Dermis microvascular lymphatic vessel endothelial cell (primary cell): ENCODE measurements around the gene PLA2G6. TPM values are rescaled to one million over a fixed set of nuclear protein-coding genes. Genes with fewer than 3 reads are reported as not detected.
"Not testable (repeated sequence)": the region's sequence is repeated elsewhere in the genome, so short reads cannot be mapped to it uniquely, and the experiment has no call there.

ENCODE experiments used
- DNase-seq, 2 donors: peaks; one replicate each; pipeline versions ENCODE4 v3.0.0 to v3.0.0-alpha.2; 2010; ENCODE audit warnings: low read depth in 2 of 2
- total RNA-seq: library from RNA; depleted of rRNA; stranded (reverse); fragments of >200 nt; gene quantifications from 2 replicates; pipeline ENCODE4 v1.2.1, GENCODE V29; 2014

The PLA2G6 gene
- total RNA-seq, 1 donor from 2014 or later, result 1.5 TPM

- DNase-seq, result no peak
These were observed 48.3 kb downstream of the PLA2G6 start for GRCh38 chr22:38133331-38133730.

- DNase-seq, result no peak
These were observed 48.8 kb downstream of the PLA2G6 start for GRCh38 chr22:38132794-38133193.

- DNase-seq, result no peak
These were observed 49.5 kb downstream of the PLA2G6 start for GRCh38 chr22:38132136-38132535.

DNA sequence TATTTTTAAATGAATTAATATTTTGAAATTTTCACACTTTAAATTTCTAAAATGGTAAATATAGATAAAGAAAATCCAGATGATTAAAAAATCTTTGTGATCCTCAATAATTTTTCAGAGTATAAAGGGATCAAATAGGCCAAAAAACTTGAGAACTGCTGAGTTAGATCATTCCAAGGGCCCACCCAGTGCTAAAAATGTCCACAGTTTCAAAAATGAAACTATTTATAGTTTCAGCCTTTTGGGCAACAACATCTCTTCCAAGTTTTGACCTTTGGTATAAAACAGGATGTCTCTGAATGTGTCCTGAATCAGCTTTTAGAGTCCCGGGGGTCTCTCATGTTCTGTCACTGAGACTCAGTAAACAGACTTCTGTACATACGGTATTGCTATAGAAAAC, 50.2 kb downstream of the PLA2G6 start:
- DNase-seq, result no peak

DNA sequence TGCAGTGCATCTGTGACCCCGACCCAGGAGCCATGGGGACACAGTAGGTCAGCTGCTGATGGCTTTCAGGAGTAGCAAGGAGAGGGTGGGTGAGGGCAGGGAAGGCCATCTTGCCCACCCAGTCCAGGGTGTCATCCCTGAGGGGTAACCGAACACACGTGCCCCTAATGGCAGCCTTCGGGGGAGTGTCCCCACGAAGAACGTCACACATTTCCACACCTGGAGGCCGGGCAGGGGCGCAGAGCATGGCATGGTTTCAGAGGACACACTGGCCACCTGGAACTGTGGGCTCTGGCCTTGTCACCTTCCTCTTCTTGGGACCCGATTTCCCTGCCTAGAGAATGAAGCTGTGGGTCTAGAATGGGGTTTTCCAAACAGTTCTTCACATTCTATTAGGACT, 51.8 kb downstream of the PLA2G6 start:
- no peak for DNase-seq

DNA sequence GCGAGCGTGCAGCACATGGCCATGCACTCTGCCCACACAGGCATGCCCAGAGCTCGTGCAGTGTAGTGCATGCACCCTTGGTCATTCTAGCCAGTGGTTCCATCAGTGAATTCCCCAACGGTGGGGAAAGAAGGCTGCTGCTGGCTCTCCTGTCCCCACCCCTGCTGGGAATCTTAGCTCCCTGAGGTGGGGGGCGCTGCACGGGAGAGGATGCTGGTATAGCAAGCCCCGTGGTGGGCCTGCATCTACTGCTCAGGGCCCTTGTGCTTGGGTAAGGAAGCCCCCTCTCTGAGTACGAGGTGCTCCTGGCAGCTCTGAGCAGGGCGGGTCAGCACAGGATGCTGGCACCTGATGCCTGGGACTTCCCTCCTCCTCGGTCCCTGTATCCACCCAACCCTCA, 52.6 kb downstream of the PLA2G6 start:
- no peak for DNase-seq

GRCh38 chr22:38127869-38128268, 53.8 kb downstream of the PLA2G6 start:
- DNase-seq, result no peak

DNA sequence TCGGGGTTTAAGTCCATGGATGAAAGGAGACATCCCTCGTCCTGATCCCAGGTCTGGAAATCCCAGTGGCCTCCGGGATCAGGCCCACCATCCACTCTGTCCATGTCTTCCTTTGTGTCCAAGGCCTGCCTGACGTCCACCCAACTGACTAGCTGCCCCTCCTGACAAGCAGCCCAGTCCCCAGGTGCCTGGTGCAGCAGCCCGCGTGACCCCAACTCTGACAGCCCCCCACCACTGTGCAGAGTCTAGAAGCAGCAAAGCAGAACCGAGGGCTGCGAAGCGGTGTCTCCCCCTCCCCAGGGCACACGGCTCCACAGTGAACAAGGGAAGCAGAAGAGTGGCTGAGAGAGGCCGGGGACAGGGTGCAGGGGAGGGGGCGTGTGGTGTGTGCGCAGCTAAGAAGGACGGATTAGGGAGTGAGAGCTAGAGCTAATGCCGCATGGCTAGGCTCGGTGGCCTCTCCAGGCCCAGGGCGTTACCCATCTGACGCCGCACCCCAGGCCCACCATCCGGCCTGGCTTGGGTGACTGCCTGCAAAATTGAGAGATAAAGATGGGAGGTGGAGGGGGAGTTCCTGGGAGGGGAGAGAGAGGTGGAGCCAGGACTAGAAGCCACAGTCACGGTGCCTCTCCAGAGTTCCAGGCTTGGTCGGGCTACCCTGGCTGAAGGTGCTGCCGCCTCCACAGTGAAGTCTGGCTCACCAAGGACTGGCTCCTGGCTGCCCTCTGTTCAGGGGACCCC, 54.5 kb downstream of the PLA2G6 start:
- DNase-seq, result no peak

DNA sequence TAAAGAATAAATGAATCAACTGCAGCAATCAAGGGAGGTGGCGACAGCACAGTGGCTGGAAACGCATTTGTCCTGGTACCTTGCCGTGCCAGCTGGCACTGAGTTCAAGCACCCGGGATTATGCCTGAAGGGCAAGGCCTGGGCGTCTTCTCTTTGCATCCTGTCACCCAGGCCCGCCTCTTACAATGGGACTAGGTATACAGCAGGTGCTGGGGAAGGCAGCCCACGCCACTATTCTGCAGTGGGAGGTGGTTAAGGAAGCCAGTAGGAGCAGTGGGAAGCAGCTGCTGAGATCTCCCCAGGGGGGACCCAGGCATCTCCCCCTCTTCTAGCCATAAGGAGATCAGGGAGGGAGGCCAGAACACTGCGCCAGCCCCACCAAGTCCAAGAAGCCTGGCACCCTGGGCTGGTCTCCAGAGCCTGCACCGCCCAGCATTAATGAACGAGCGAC, 55.9 kb downstream of the PLA2G6 start:
- DNase-seq, result no peak

DNA sequence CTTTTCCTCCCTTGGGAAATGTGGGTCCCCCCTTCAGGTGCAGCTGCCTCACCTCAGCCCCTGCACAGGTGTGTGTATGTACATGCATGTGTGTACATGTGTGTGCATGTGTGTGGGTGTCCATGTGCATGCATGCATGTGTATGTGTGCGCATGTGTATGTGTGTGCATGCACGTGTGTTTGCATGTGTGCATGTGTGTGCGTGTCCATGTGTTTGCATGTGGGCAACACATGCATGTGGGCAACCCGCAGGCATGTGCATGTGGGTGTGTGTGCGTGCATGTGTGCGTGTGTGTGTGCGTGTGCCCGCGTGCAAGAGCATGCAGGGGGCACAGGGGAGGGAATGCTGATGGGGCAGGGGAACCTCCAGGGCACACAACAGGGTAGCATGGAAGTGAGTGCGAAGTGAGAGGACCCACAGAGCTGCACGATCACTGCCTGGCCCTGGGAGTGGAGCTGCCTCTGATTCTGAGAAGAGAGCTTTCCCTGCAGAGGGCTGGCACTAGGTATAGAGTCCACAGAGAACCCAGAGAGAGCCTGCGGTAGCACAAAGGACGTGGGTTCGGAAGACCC, 56.5 kb downstream of the PLA2G6 start:
- no peak for DNase-seq

- no peak for DNase-seq
These were observed 57.2 kb downstream of the PLA2G6 start for GRCh38 chr22:38124236-38124974.

DNA sequence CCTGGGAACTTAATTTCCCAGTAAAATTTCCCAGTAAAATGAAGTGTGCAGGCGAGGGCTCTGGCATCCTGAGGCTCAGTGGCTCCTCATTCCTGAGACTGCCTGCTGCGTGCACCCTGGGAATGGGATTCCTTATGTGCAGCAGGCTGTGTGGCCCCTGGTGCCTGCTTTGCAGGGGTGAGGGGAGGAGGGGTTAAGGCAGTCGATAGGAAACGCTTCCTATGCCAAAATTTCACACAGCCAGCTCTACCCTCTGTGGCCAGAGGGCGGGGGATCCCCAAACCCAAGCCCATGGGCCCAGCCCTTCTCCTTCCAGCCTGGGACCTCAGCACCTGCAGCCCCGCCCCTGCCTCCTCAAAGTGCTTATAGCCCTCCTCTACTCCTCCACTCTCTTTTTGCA, 59.0 kb downstream of the PLA2G6 start:
- DNase-seq, result no peak

- no peak for DNase-seq
These were observed 61.1 kb downstream of the PLA2G6 start for GRCh38 chr22:38120359-38121110.

DNA sequence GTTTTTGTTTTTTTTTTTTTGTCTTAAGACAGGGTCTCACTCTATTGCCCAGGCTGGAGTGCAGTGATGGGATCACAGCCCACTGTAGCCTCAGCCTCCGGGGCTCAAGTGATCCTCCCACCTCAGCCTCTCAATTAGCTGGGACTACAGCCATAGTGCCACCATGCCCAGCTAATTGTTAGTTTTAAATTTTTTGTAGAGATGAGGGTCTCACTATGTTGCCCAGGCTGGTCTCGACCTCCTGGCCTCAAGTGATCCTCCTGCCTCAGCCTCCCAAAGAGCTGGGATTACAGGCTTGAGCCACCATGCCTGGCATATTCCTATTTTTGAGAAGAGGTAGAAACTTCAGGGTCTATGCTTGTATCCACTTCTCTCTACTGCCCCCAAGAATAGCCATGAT, 62.9 kb downstream of the PLA2G6 start:
- not testable (repeated sequence) for DNase-seq

DNA sequence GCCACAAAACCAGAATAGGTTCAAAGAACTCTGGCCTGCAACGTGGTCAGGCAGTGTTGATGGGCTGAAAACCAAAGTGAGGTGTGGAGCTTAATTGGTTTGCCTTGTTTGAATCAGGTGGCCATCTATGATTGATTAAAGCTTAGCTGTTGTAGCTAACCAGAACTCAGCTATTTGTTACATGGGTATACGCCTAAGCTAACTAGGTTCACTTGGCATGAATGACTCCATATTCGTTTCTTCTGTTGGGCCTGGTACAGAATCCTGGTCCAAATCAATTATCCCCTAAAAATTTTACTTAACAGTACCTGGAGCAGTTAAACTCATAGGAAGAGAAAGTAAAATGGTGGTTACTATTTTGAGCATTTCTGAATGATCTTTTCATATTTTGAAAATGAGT, 63.4 kb downstream of the PLA2G6 start:
- no peak for DNase-seq

GRCh38 chr22:38117556-38117955, 64.1 kb downstream of the PLA2G6 start:
- peak; percentile 36 to 62 for DNase-seq

GRCh38 chr22:38115423-38116205, 66.0 kb downstream of the PLA2G6 start:
- no peak for DNase-seq

GRCh38 chr22:38114484-38115398, 66.9 kb downstream of the PLA2G6 start:
- peak; percentile 70 to 84 for DNase-seq

DNA sequence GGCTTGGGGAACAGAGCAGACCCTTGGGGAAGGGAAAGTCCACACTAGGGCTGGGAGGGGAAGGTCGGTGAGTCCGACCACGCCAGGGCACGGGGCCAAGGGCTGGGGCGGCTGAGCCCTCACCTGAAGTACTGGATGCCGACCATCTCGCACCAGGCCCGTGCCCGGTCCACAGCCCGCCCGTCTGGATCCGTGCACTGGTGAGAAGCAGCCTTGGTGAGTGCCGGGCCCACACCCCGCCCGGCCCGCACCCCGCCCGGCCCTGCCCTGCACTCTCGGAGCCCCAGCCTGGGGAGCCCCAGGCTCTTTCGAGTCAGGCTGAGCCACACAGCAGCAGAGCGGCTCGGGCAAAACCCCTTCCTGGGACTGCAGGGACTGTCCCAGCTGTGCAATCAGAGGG, 69.2 kb downstream of the PLA2G6 start:
- DNase-seq, result no peak

GRCh38 chr22:38111925-38112355, 69.7 kb downstream of the PLA2G6 start:
- DNase-seq, result no peak
